K562 (cell line): ENCODE measurements around the gene PACS1. TPM values are rescaled to one million over a fixed set of nuclear protein-coding genes. Genes with fewer than 3 reads are reported as not detected.

ENCODE experiments used
- ATAC-seq: fragments of 200-7000 bp; cut with Tn5 transposase; 3 replicates; pipeline ENCODE4 v1.9.1; 2020; ENCODE audit warnings: moderate library complexity
- BruUV-seq: library from RNA; stranded (reverse); fragments of 400-500 nt; replicated peaks from 2 replicates; lab custom pipeline; 2021; lab: Mats Ljungman, UMichigan
- CTCF ChIA-PET: fragments of 300-600 bp; formaldehyde crosslinking; extraction: SDS; loops from one replicate; lab custom pipeline; 2021; ENCODE audit warnings: low intra/inter-chr PET ratio; lab: Yijun Ruan, JAX
- POLR2A ChIA-PET: fragments of 300-600, 350-650 bp; sonication (Branson Sonifier 250); formaldehyde crosslinking; extraction: SDS; loops from one replicate; lab custom pipeline; 2021; ENCODE audit warnings: antibody characterized with exemption, inconsistent platforms; lab: Yijun Ruan, JAX
- DNase-seq, 4 experiments: peaks; one replicate each; pipeline versions ENCODE4 v3.0.0 to v3.0.0-alpha.2; 2011 to 2018; ENCODE audit warnings: low spot score in 3 of 4, mixed read lengths in 3 of 4; ENCODE audit errors: extremely low read depth in 1 of 4
- FAIRE-seq: peaks from 2 replicates; lab custom pipeline; 2011; peaks lifted over from hg19 to GRCh38; lab: Jason Lieb, UNC
- H2AFZ ChIP-seq: 2 replicates; pipeline ENCODE4 v1.6.0; 2011; ENCODE audit warnings: low read depth, low read length, control low read depth, inconsistent platforms
- H3K27ac ChIP-seq: fragments of 200-600 bp; 3 replicates; pipeline ENCODE4 v1.8.0; 2011; ENCODE audit warnings: low read depth, mild to moderate bottlenecking, control low read depth, inconsistent platforms, low read length, moderate library complexity, mixed read lengths; ENCODE audit errors: extremely low read depth
- H3K27me3 ChIP-seq, 2 experiments: fragments of 300-600 bp in 1 of 2; 2 replicates in 1 of 2; 3 replicates in 1 of 2; pipeline versions ENCODE4 v1.6.0 to v1.8.0; 2011; ENCODE audit warnings: inconsistent platforms in 2 of 2, low read length in 2 of 2, mild to moderate bottlenecking in 1 of 2, mixed read lengths in 1 of 2, moderate library complexity in 1 of 2; ENCODE audit not compliant: control insufficient read depth in 2 of 2, insufficient read depth in 2 of 2
- H3K36me3 ChIP-seq: fragments of 300-600 bp; 3 replicates; pipeline ENCODE4 v1.8.0; 2011; ENCODE audit warnings: mild to moderate bottlenecking, low read length, inconsistent platforms; ENCODE audit not compliant: control insufficient read depth, insufficient read depth
- H3K4me1 ChIP-seq, 2 experiments: fragments of 200-600 bp in 1 of 2; replicated peaks in 1 of 2; 2 replicates in 1 of 2; 3 replicates in 1 of 2; pipeline versions ENCODE4 v1.5.1 to v1.8.0; 2011; ENCODE audit warnings: inconsistent platforms in 2 of 2, low read length in 2 of 2, mild to moderate bottlenecking in 1 of 2, mixed read lengths in 1 of 2, moderate library complexity in 1 of 2; ENCODE audit not compliant: control insufficient read depth in 2 of 2, insufficient read depth in 2 of 2
- H3K4me2 ChIP-seq: 2 replicates; pipeline ENCODE4 v1.6.1; 2011; ENCODE audit warnings: low read length, control low read depth, inconsistent platforms, mixed read lengths; ENCODE audit not compliant: insufficient read depth
- H3K4me3 ChIP-seq: fragments of 200-600 bp; sonication (generic), shearing (Covaris generic); 2 replicates; pipeline ENCODE4 v1.5.1; 2016; ENCODE audit warnings: control low read depth, inconsistent platforms
- H3K79me2 ChIP-seq: fragments of 200-600 bp; 3 replicates; pipeline ENCODE4 v1.8.0; 2011; ENCODE audit warnings: low read length, inconsistent platforms; ENCODE audit not compliant: control insufficient read depth, insufficient read depth
- H3K9ac ChIP-seq, 2 experiments: 2 replicates each; pipeline versions ENCODE4 v1.6.0 to v1.6.1; 2011; ENCODE audit warnings: low read depth in 2 of 2, low read length in 2 of 2, control low read depth in 1 of 2, inconsistent platforms in 1 of 2, mild to moderate bottlenecking in 1 of 2, mixed read lengths in 1 of 2; ENCODE audit not compliant: insufficient read depth in 1 of 2
- H3K9me1 ChIP-seq: one replicate; pipeline ENCODE4 v1.6.0; 2011; ENCODE audit warnings: inconsistent platforms, mild to moderate bottlenecking, low read length, moderate library complexity; ENCODE audit not compliant: control insufficient read depth, insufficient read depth
- H3K9me3 ChIP-seq: replicated peaks from 2 replicates; pipeline ENCODE4 v1.5.1; 2011; ENCODE audit warnings: low read depth, low read length, inconsistent platforms; ENCODE audit not compliant: control insufficient read depth, insufficient read depth
- H4K20me1 ChIP-seq: replicated peaks from 2 replicates; pipeline ENCODE4 v1.6.1; 2011; ENCODE audit warnings: low read length, inconsistent platforms, mixed read lengths; ENCODE audit not compliant: control insufficient read depth, insufficient read depth
- FOXP1 ChIP-seq: sonication (generic); formaldehyde crosslinking; IDR thresholded peaks from 2 replicates; pipeline ENCODE4 v1.8.0; 2022; ENCODE audit warnings: mild to moderate bottlenecking, missing genetic modification reagents
- GTF2A2 ChIP-seq: IDR thresholded peaks from 2 replicates; pipeline ENCODE4 v1.6.1; 2016; ENCODE audit warnings: mild to moderate bottlenecking, missing genetic modification characterization, missing compliant biosample characterization
- KHSRP ChIP-seq: fragments of 450-650 bp; IDR thresholded peaks from 2 replicates; pipeline ENCODE4 v1.6.1; 2017
- MED1 ChIP-seq: sonication (generic); formaldehyde crosslinking; IDR thresholded peaks from 2 replicates; pipeline ENCODE4 v1.8.1; 2023; ENCODE audit warnings: missing genetic modification reagents, borderline replicate concordance
- SREBF1 ChIP-seq: fragments of 150-350 bp; IDR thresholded peaks from 2 replicates; pipeline ENCODE4 v1.6.1; 2014; ENCODE audit warnings: antibody characterized with exemption, low read depth, low read length, borderline replicate concordance
- TAF15 ChIP-seq: fragments of 200-400 bp; formaldehyde crosslinking; IDR thresholded peaks from 2 replicates; pipeline ENCODE4 v1.6.1; 2017; ENCODE audit warnings: mild to moderate bottlenecking, low read depth, low read length, moderate library complexity
- ZNF830 ChIP-seq: fragments of 250-450 bp; sonication (Bioruptor Pico); IDR thresholded peaks from 2 replicates; pipeline ENCODE4 v1.5.0; 2021; ENCODE audit warnings: mild to moderate bottlenecking
- WGBS: fragments of 100-300 bp; shearing (Covaris generic); methylation state at CpG from one replicate; pipeline ENCODE4 v1.1.6; 2016; ENCODE audit warnings: low coverage, mixed read lengths; ENCODE audit not compliant: insufficient coverage; ENCODE audit errors: missing lambda C conversion rate; 5-methylcytosine and 5-hydroxymethylcytosine counted together
- in situ Hi-C: fragments of 300-500 bp; cut with MboI; formaldehyde crosslinking; loops from 4 replicates; pipeline ENCODE4 v1.15.0; 2018; ENCODE audit warnings: inconsistent platforms, mixed read lengths
- intact Hi-C: fragments of 100-400 bp; cut with micrococcal nuclease; formaldehyde crosslinking; loops from 2 replicates; pipeline ENCODE4 v1.14.2; 2022
- polyA plus RNA-seq, 8 experiments: library from polyadenylated mRNA; depleted of rRNA in 4 of 8; stranded (reverse) in 5 of 8; unstranded in 3 of 8; fragments of >200 nt; fragmentation: Nextera tagmentation in 2 of 8; fragmentation: Illumina TruSeq in 1 of 8; extraction: Ambion mirVana in 2 of 8; extraction: Trizol in 1 of 8; gene quantifications; 2 replicates each; pipeline versions ENCODE4 v1.2.1 to v1.2.3, GENCODE V29; 2011 to 2014; ENCODE audit warnings: inconsistent platforms in 1 of 8, missing spikeins in 1 of 8
- total RNA-seq, 7 experiments: library from RNA; depleted of rRNA in 6 of 7; stranded (reverse); fragments of >200 nt in 6 of 7; fragmentation: Illumina TruSeq in 2 of 7; extraction: Trizol in 2 of 7; gene quantifications; 2 replicates each; pipeline versions ENCODE4 v1.2.1 to v1.2.3, GENCODE V29; 2011 to 2021; ENCODE audit warnings: low replicate concordance in 1 of 7
- TF ChIP-seq, protein P1 (sequence below): fragments of 450-650 bp; IDR thresholded peaks from one replicate; pipeline ENCODE4 v1.6.1; 2018; ENCODE audit warnings: mild to moderate bottlenecking, moderate library complexity; ENCODE audit not compliant: partially characterized antibody
- TF ChIP-seq, protein P2 (sequence below): fragments of 250-450 bp; sonication (Bioruptor Pico); IDR thresholded peaks from 2 replicates; pipeline ENCODE4 v1.4.0; 2020; ENCODE audit warnings: mild to moderate bottlenecking, moderate library complexity
- TF ChIP-seq, protein P3 (sequence below): fragments of 450-650 bp; IDR thresholded peaks from 2 replicates; pipeline ENCODE4 v1.6.1; 2016; ENCODE audit warnings: low read depth, mild to moderate bottlenecking, moderate library complexity

The PACS1 gene
- total and polyA plus RNA-seq, 9 of the 15 experiments (the other 6 are each of a cell fraction or from before 2014, with no cell fraction given) = 0.34 to 28.1 (median 8.5) TPM

DNA sequence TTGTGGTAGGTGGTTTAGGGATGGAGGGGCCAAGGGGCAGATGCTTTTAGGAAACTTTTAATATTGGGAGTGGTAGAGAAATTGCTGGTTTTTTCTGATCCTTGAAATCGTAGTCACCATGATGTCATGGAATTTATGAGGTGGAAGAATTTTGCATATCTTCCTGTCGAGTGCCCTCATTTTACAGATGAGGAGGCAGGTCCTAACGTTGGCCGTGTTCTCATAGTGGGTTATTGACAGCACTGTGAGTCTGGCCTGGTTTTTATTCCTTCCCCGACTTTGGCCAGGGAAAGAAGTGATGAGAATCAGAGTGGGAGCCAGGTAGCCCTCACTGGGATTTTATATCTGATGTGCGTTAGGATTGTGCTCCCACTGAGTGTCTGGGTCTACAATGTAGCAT lies 8.8 kb upstream of the PACS1 start:
- FAIRE-seq (no peak), ATAC-seq (no peak), DNase-seq (no peak)
- TF ChIP-seq, protein P1, sequence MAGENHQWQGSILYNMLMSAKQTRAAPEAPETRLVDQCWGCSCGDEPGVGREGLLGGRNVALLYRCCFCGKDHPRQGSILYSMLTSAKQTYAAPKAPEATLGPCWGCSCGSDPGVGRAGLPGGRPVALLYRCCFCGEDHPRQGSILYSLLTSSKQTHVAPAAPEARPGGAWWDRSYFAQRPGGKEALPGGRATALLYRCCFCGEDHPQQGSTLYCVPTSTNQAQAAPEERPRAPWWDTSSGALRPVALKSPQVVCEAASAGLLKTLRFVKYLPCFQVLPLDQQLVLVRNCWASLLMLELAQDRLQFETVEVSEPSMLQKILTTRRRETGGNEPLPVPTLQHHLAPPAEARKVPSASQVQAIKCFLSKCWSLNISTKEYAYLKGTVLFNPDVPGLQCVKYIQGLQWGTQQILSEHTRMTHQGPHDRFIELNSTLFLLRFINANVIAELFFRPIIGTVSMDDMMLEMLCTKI = no peak
- no peak for TF ChIP-seq GTF2A2
- TF ChIP-seq KHSRP = no peak
- TF ChIP-seq, protein P2, sequence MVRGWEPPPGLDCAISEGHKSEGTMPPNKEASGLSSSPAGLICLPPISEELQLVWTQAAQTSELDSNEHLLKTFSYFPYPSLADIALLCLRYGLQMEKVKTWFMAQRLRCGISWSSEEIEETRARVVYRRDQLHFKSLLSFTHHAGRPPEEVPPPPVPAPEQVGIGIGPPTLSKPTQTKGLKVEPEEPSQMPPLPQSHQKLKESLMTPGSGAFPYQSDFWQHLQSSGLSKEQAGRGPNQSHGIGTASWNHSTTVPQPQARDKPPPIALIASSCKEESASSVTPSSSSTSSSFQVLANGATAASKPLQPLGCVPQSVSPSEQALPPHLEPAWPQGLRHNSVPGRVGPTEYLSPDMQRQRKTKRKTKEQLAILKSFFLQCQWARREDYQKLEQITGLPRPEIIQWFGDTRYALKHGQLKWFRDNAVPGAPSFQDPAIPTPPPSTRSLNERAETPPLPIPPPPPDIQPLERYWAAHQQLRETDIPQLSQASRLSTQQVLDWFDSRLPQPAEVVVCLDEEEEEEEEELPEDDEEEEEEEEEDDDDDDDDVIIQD (CRISPR knock-in tag) = no peak
- TF ChIP-seq, protein P3, sequence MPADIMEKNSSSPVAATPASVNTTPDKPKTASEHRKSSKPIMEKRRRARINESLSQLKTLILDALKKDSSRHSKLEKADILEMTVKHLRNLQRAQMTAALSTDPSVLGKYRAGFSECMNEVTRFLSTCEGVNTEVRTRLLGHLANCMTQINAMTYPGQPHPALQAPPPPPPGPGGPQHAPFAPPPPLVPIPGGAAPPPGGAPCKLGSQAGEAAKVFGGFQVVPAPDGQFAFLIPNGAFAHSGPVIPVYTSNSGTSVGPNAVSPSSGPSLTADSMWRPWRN = no peak
- TF ChIP-seq TAF15 = no peak
- TF ChIP-seq SREBF1 = no peak
- TF ChIP-seq FOXP1 (CRISPR knock-in tag) = no peak
- TF ChIP-seq MED1 (CRISPR knock-in tag) = no peak
- no peak for TF ChIP-seq ZNF830 (CRISPR knock-in tag)
- WGBS = 87% methylated on average over 6 of the region's 6 CpGs
- BruUV-seq = no TSS peak
- Histone ChIP-seq H3K9me3 (no peaks in the 10 kb centered on the region), H3K4me1 (no peaks in the 10 kb centered on the region), H2AFZ (no peak overlapping the region), H4K20me1 (no peaks in the 10 kb centered on the region; the same call in 1 of the 2 replicates), H3K9ac (peak overlapping the region in 1 of 2 experiments; percentile 10; a peak in 1 of 4 replicates), H3K4me3 (no peak overlapping the region), H3K27me3 (no peaks in the 10 kb centered on the region), H3K36me3 (peaks cover 96% of the 10 kb centered on the region), H3K79me2 (no peaks in the 10 kb centered on the region), H3K4me2 (no peak overlapping the region), H3K27ac (no peak overlapping the region), H3K9me1 (no peaks in the 10 kb centered on the region)
- ChIA-PET CTCF (no interaction called here), POLR2A (interaction anchor here (3.6 kb wide), 1 partner anchor 8 kb away, joined by 47 read pairs; the partner anchor contains the start of gene PACS1)
- intact Hi-C loops (no loop called here), in situ Hi-C loops (no loop called here)
